Stimulated activated CD8-positive, alpha-beta memory T cell treated with anti-CD3 and anti-CD28 coated beads, Interleukin-12 subunit alpha, Interleukin-12 subunit beta, amount 100 ng/mL, for 1 hour (primary cell): ENCODE results near the gene UCP3.

Experiments used
- DNase-seq: peaks from one replicate; pipeline ENCODE4 v3.0.0-alpha.2; 2020; ENCODE audit warnings: low read depth

UCP3 gene

DNA sequence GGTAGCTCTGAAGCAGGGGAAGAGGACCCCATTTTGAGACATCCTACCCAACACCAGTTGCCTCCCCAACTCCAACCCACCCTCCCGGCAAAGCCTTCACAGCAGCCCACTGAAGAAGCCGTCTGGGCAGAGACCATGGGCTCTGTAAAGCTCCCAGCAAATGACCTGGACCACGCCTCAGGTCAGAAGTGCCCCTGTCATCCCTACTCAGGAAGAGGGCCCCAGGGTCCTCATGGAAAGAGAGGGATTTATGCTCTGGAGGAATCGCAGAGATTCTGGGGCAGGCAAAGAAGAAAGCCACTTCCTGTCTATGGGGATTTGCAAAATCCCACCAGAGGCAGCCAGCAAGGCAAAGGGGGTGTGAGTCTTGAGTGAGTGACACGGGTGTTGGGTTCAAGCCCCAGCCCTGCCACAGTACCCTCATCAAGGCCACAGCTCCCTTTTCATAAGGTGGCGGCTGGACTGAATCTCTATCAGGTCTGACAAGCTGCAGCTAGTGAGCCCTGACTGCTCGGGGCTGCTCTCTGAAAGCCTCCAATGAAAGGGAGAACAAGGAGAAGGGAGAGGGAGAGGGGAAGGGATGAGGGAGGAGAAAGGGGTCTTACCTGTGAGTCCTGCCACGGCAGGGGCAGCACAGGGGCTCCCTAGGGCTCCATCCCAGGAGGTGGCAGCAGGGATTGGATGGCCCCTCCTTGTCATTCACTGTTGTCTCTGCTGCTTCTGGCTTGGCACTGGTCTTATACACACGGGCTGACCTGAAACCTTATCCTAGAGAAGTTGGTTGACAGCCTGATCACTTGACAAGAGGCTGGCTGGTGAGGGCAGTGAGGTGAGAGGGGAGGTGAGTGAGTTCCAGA lies at the start of gene UCP3:
TSS of gene UCP3 (minus strand) at position 713 of the 857 bp plus-strand sequence. CDS start 2,043 bp downstream, outside the sequence.
- no peak for DNase-seq

- no peak for DNase-seq
These were observed 48.6 kb upstream of the UCP3 start for GRCh38 chr11:74057249-74058151.

GRCh38 chr11:74055938-74056337 lies 47.1 kb upstream of the UCP3 start:
- DNase-seq, result no peak

DNA sequence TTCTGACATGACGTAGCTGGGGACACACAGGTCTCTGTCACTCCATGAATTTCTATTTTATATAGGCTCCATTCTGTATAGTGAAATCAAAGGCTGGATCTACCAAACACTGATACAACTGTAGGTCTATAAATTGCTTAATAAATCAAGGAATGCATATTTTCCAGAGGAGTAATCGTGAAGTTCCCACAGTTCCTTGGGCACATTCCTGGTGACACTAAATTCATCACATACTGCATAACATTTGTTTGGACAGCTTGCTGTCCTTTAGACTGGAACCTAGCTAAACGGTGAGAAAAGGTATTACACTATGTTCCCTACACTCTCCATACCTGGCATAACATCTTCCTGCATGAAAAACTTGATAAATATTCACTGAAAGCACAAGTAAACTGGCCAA lies 41.6 kb upstream of the UCP3 start:
- DNase-seq, result no peak

- DNase-seq, result no peak
These were observed 40.1 kb upstream of the UCP3 start for GRCh38 chr11:74048993-74049392.

DNA sequence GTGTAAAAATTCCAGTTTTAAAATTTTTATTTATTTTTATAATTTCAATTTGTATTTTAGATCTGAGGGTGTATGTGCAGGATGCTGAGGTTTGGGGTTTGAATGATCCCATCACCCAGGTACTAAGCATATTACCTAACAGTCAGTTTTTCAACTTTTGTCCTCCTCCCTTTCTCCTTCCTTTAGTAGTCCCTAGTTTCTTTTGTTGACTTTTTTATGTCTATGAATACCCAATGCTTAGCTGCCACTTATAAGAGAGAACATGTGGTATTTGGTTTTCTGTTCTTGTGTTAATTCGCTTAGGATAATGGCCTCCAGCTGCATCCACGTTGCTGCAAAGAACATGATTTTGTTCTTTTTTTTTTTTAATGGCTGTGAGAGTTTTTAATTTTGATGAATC lies 35.7 kb upstream of the UCP3 start:
- DNase-seq, result no peak

DNA sequence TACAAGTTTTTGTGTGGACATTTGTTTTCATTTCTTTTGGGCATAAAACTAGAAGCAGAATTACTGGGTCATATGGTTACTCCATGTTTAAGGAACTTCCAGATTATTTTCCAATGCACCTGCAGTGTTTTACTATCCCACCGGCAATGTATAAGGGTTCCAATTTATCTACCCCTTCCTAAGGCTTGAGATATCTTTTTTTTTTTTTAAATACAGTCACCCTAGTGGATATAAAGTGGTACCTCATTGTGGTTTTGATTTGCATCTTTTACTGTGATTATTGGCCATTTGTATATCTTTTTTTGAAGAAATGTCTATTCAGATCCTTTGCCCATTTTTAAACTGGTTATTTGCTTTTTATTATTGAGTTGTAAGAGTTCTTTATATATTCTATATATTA lies 34.6 kb upstream of the UCP3 start:
- no peak for DNase-seq

DNA sequence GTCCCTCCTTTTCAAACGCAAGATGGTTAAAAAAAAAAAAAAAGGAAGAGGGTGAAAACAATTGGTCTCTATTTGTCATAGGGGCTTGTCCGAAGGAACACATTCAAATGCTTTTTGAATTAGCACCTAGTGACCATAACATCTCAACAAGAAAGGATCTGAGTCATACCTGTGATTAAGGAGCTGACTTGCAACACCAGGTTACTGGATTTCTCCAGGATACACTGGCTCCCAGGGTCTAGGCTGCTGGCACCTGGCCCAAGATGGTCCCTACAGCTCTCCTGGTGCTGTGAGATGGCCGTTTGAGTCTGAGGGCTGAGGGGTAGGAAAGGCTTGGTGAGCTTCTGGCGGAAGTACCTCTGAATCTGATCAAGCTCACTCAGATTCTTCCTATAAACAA lies 28.4 kb upstream of the UCP3 start:
- DNase-seq, result no peak

- no peak for DNase-seq
These were observed 26.4 kb upstream of the UCP3 start for GRCh38 chr11:74035264-74035663.

GRCh38 chr11:74033046-74033445 lies 24.2 kb upstream of the UCP3 start:
- DNase-seq, result no peak

DNA sequence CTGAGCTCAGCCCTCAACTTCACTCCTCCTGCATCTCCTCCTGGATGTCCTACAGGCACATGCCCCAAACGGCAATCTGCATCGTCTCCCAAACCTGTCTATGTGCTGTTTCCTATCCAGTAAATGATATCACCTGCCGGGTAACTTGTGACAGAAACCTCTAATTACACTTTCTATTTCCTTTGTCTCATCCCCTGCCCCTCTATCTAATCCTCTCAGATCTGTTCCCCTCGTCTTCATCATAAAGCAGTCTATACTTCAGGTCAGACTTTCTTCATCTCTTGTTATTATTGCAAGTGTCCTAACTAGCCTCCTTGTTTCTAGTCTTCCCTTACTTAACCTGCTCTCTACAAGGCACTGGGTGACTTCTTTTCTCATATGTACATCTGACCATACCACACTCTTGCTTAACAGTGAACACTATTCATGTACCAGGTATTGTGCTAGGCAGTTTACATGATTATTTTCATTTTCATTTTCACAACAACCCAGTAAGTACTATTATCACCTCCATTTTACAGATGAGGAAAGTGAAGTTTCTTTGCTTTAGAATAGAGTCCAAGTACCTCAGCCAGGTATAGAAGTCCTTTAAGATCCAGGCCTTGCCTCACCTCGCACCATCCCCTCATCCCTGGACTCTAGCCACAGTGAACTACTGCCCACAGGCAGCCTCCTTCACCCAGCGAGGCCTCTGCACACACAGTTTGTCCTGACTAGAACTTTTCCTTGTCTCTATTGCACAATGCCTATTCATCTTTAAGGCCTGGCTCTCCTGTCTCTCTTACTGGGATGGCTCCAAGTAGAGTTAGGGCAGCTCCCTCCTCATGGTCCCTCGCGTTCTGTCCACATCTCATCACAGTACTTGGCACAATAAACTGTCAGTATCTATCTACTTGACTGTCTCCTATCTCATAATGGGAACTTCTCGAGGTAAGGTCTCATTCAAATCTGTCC lies 22.1 kb upstream of the UCP3 start:
- DNase-seq, result no peak

DNA sequence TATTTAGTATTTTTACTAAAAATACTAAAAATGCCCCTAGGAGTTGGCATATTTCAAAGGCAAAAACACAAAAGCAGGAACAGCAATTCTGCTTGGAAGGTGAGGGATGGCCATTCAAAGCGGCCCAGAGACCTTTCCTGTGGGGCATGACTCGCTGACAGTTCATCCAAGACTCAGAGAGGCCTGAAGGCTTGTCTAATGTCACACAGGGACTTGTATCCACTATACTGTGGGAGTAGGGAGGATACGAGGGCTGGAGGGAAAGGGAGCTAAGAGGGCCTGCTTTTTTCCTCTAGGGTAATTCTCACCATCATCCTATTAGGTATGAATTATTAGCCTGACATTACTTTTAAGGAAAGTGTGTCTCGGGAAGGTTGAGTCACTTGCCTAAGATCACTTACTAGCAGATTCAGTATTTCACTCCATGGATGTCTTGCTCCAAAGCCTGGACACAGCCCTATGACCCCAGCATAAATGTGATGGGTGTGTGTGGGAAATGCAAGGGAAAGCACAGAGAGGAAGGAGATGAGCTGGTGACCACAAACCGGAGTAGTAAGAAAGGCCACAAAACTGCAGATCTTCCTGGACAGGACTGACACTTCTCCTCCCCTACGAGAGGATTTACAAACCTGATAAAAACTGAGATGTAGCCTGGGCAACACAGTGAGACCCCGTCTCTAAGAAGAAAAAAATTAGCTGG lies 16.7 kb upstream of the UCP3 start:
- DNase-seq, result no peak

GRCh38 chr11:74024261-74025029 lies 15.6 kb upstream of the UCP3 start:
- no peak for DNase-seq

GRCh38 chr11:74023276-74023675 lies 14.4 kb upstream of the UCP3 start:
- DNase-seq, result no peak

- DNase-seq, result no peak
These were observed 13.7 kb upstream of the UCP3 start for GRCh38 chr11:74022546-74022945.

GRCh38 chr11:74021998-74022397 lies 13.1 kb upstream of the UCP3 start:
- DNase-seq, result no peak

DNA sequence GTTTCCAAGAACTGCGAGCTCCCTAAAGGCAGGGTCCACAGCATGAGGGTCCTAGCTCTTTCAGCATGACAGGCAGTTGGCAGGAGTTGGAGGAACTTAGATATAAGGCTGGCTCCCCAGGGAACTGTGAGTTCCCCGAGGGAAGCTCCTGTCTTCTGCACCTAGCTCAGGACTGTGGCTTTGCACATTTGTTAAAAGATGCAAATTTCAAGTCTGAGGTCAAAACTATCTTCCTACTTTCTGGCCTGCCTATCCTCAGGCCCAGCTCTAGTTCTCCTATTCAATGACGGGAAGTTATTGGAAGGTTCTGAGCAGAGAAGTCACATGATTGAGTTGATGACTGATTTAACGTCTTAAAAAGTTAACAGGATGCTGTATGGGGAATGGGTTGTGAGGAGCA lies 11.7 kb upstream of the UCP3 start:
- DNase-seq, result no peak

DNA sequence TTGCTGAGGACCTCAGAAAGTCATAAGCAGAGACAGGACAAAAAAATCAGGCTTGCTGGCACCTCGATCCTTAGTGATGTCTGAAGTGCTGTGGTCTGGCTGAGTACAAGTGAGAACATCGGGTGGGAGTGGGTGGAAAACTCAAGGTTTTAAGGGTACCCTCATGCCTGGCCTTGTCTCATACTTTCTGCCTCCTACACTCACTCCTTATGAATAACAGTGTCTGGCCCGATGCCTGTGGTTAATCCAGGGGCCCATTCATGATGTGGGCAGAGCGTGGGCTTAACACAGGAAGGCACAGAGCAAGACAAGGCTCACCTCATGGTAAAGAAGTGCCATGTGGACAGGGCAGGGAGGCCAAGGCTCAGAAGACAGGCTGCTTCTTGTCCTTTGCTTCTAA lies 11.0 kb upstream of the UCP3 start:
- DNase-seq, result no peak

DNA sequence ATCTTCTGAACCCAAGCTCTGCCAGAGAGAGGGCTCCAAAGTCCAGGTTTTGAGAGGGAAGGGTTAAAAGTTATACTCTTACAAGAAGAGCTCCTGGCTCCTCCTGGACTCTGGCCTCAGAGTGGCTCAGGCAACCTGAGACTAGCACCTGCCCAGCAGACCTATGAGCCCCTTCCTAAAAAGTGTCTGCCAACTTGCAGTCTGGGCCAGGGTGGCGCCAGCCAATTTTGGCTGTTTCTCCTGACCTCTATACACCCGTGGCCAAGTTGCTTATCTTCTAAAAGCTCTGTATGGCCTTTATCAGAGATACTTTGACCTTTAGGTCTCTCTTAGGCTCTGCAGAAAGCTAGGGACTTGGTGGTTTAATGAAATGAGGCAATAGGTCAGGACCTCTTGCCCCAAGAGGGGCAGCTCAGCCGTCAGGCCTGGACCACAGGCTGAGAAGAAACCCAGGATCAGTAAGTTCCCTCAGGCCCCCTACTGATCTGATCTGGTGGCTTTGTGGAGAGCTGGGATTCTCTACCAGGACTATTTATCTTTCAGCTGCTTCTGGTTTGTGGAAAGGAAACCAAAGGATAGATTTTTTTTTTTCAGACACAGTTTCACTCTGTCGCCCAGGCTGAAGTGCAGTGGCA lies 10.3 kb upstream of the UCP3 start:
- no peak for DNase-seq
